WI38 (cell line): ENCODE measurements around the gene RANGRF.

Source experiments
- H3K4me3 ChIP-seq: 2 replicates; pipeline ENCODE4 v1.5.1; 2011; ENCODE audit warnings: low read depth, mild to moderate bottlenecking, control low read depth, low read length
- CTCF ChIP-seq: IDR thresholded peaks from 2 replicates; pipeline ENCODE4 v1.5.1; 2012; ENCODE audit warnings: low read depth, mild to moderate bottlenecking, control low read depth, low read length

RANGRF gene

GRCh38 chr17:8339540-8339939, 51.1 kb downstream of the RANGRF start, which contains the start of gene ODF4:
ODF4 (plus strand) TSS chr17:8339840; CDS start chr17:8340052, 212 bp downstream.
- TF ChIP-seq CTCF: no peak

More at GRCh38 chr17:8339540-8339939, 51.1 kb downstream of the RANGRF start, which contains the start of gene ODF4:
- no peak within 1 kb of the TSS for H3K4me3 ChIP-seq
